MM.1S (cell line): ENCODE results near the gene CPAMD8.

Experiments used
- CTCF ChIP-seq: fragments of 300-600 bp; sonication (generic); IDR thresholded peaks from 2 replicates; pipeline ENCODE4 v1.5.1; 2016; ENCODE audit warnings: antibody characterized with exemption, low read length, mixed read lengths
- EZH2 ChIP-seq: fragments of 300-600 bp; sonication (generic); optimal IDR thresholded peaks from 2 replicates; pipeline ENCODE3; 2017; ENCODE audit warnings: low read depth, mild to moderate bottlenecking, antibody characterized with exemption, low read length, mixed read lengths

GRCh38 chr19:16942583-16942982 lies 84.0 kb downstream of the CPAMD8 start:
- TF ChIP-seq CTCF (no peak), EZH2 (no peak)
